HL-60 (cell line): ENCODE results near the gene ENOX2.

Source experiments
- DNase-seq, 2 experiments: peaks; one replicate each; pipeline ENCODE4 v3.0.0-alpha.2; 2010 to 2020; ENCODE audit warnings: low read depth in 1 of 2, low spot score in 1 of 2
- H3K27ac ChIP-seq: fragments of 250-450 bp; sonication (Bioruptor Pico); replicated peaks from 2 replicates; pipeline ENCODE4 v1.5.1; 2020; ENCODE audit warnings: mild to moderate bottlenecking, moderate library complexity
- H3K27me3 ChIP-seq: fragments of 250-450 bp; sonication (Bioruptor Pico); 2 replicates; pipeline ENCODE4 v1.5.1; 2021; ENCODE audit warnings: mild to moderate bottlenecking, moderate library complexity; ENCODE audit not compliant: insufficient read depth, poor library complexity, severe bottlenecking
- H3K4me3 ChIP-seq: replicated peaks from 2 replicates; pipeline ENCODE4 v1.5.1; 2011; ENCODE audit warnings: mild to moderate bottlenecking, control low read depth, low read length; ENCODE audit not compliant: insufficient read depth
- CTCF ChIP-seq: IDR thresholded peaks from one replicate; pipeline ENCODE4 v1.5.1; 2011; ENCODE audit warnings: low read length, control low read depth, inconsistent platforms; ENCODE audit not compliant: insufficient read depth
- GABPA ChIP-seq: IDR thresholded peaks from 2 replicates; pipeline ENCODE4 v1.6.1; 2012; ENCODE audit warnings: low read depth
- POLR2AphosphoS5 ChIP-seq: IDR thresholded peaks from 2 replicates; pipeline ENCODE4 v1.6.1; 2012; ENCODE audit warnings: low read depth
- REST ChIP-seq: IDR thresholded peaks from 2 replicates; pipeline ENCODE4 v1.6.1; 2012; ENCODE audit warnings: low read depth; ENCODE audit not compliant: insufficient replicate concordance
- SPI1 ChIP-seq: IDR thresholded peaks from 2 replicates; pipeline ENCODE4 v1.6.1; 2012; ENCODE audit warnings: low read depth, mild to moderate bottlenecking, borderline replicate concordance

ENOX2 gene

GRCh38 chrX:130700629-130701028 is 202.4 kb downstream of the ENOX2 start:
- H3K4me3 ChIP-seq: no peak overlapping the region
- H3K27ac ChIP-seq: no peak overlapping the region
- TF ChIP-seq CTCF (no peak), SPI1 (no peak), GABPA (no peak), REST (no peak), POLR2AphosphoS5 (no peak)
- DNase-seq: no peak
- H3K27me3 ChIP-seq: no peaks in the 10 kb centered on the region

- TF ChIP-seq SPI1: no peak
- TF ChIP-seq GABPA: no peak
- TF ChIP-seq REST: no peak
- TF ChIP-seq POLR2AphosphoS5: no peak
- TF ChIP-seq CTCF: no peak
- H3K27me3 ChIP-seq: no peaks in the 10 kb centered on the region
- no peak for DNase-seq
- H3K27ac ChIP-seq: no peak overlapping the region
- H3K4me3 ChIP-seq: no peak overlapping the region
Observed at GRCh38 chrX:130699618-130700017, 203.4 kb downstream of the ENOX2 start.

GRCh38 chrX:130696542-130696941 is 206.5 kb downstream of the ENOX2 start:
- no peak for TF ChIP-seq POLR2AphosphoS5
- TF ChIP-seq REST: no peak
- TF ChIP-seq SPI1: no peak
- no peak for TF ChIP-seq CTCF
- TF ChIP-seq GABPA: no peak
- H3K27me3 ChIP-seq: no peaks in the 10 kb centered on the region
- DNase-seq: no peak
- no peak overlapping the region for H3K4me3 ChIP-seq
- no peak overlapping the region for H3K27ac ChIP-seq
